Natural killer cell (primary cell): ENCODE results near the gene FRMD4A. TPM values are rescaled to one million over a fixed set of nuclear protein-coding genes. Genes with fewer than 3 reads are reported as not detected.

Experiments used
- ATAC-seq, 3 donors: fragments of 150-1000 bp in 2 of 3; fragments of 200-7000 bp in 1 of 3; cut with Tn5 transposase; 1 replicate in 1 of 3; 2 replicates in 2 of 3; pipeline ENCODE4 v1.10.0; 2021; ENCODE audit warnings: mild to moderate bottlenecking in 2 of 3, moderate library complexity in 2 of 3
- DNase-seq, 2 donors: peaks; one replicate each; pipeline versions ENCODE4 v3.0.0 to v3.0.0-alpha.2; 2013 to 2021; ENCODE audit warnings: mixed read lengths in 1 of 2
- H3K27ac ChIP-seq: one replicate; pipeline ENCODE4 v1.5.1; 2013; ENCODE audit warnings: mild to moderate bottlenecking, low read length
- H3K27me3 ChIP-seq: one replicate; pipeline ENCODE4 v1.6.1; 2013; ENCODE audit warnings: low read length; ENCODE audit not compliant: control insufficient read depth, insufficient read depth
- H3K36me3 ChIP-seq: one replicate; pipeline ENCODE4 v1.6.1; 2013; ENCODE audit warnings: low read length; ENCODE audit not compliant: control insufficient read depth, insufficient read depth
- H3K4me1 ChIP-seq: one replicate; pipeline ENCODE4 v1.6.1; 2013; ENCODE audit warnings: low read length; ENCODE audit not compliant: control insufficient read depth, insufficient read depth
- H3K4me3 ChIP-seq: one replicate; pipeline ENCODE4 v1.5.1; 2013; ENCODE audit warnings: low read length
- H3K9me3 ChIP-seq: one replicate; pipeline ENCODE4 v1.6.1; 2013; ENCODE audit warnings: low read length; ENCODE audit not compliant: control insufficient read depth, insufficient read depth
- H3K27ac Mint-ChIP-seq, 2 donors: one replicate each; pipeline ENCODE4 v1.8.0; 2022; ENCODE audit warnings: mild to moderate bottlenecking in 2 of 2, mixed read lengths in 2 of 2, moderate library complexity in 1 of 2
- H3K27me3 Mint-ChIP-seq, 2 donors: one replicate each; pipeline ENCODE4 v1.8.0; 2022; ENCODE audit warnings: low read depth in 2 of 2, mixed read lengths in 2 of 2
- H3K36me3 Mint-ChIP-seq: one replicate; pipeline ENCODE4 v1.8.0; 2022; ENCODE audit warnings: mixed read lengths
- H3K4me1 Mint-ChIP-seq, 2 donors: one replicate each; pipeline ENCODE4 v1.8.0; 2022; ENCODE audit warnings: mixed read lengths in 2 of 2
- H3K4me3 Mint-ChIP-seq: one replicate; pipeline ENCODE4 v1.8.0; 2022; ENCODE audit warnings: mild to moderate bottlenecking, moderate library complexity, mixed read lengths
- H3K9me3 Mint-ChIP-seq, 2 donors: one replicate each; pipeline ENCODE4 v1.8.0; 2022; ENCODE audit warnings: mixed read lengths in 2 of 2
- WGBS: methylation state at CpG from one replicate; pipeline ENCODE4 v1.1.7; 2013; ENCODE audit warnings: missing lambda C conversion rate; ENCODE audit not compliant: insufficient coverage; 5-methylcytosine and 5-hydroxymethylcytosine counted together
- intact Hi-C: fragments of 100-400 bp; cut with micrococcal nuclease; formaldehyde crosslinking; loops from one replicate; pipeline ENCODE4 v1.14.2; 2022
- total RNA-seq, 4 donors: library from RNA; stranded (reverse); fragments of 120-200 nt in 1 of 4; gene quantifications; one replicate each; pipeline versions ENCODE4 v1.2.3 to v1.2.4, GENCODE V29; 2013 to 2022
- TF ChIP-seq, protein P1 (sequence below): fragments of 200-600 bp; IDR thresholded peaks from one replicate; pipeline ENCODE4 v1.8.0; 2022; ENCODE audit warnings: antibody characterized with exemption

The FRMD4A gene
- total RNA-seq, 3 donors from 2014 or later (not counting 1 experiment from before 2014, with no cell fraction given), result 0.36 to 0.38 TPM; not detected in 1

DNA sequence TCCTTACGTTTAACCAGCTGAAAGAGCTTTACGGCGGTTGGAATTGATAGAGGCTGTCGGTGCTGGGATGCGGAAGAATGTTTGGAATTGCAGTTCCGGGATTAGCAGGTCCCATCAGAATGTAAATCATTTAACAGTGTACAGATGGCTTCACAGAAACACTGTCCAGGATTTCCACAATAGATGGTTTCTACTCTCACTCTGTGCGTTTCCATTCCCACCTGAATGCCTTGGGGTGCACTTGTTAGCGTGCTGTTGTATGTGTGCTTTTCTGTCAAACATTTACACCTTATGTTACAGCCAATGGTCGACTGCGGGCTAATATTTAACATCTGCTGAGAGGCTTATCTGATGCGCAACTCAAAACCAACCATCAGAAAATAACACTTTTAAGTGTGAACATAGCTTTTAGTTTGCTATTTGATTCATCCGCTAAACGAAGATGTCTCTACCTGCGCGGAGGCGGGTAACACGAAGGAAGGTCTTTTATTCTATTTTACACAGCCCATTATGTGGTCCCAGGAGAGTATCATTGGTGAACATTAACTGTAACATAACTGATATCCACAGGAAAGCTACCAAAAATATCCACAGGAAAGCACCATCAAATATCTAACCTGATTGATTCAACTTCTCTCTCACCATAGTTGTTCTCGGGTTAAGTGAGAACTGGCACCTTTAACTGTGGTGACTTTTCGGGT, 564.9 kb downstream of the FRMD4A start:
- no peaks in the 10 kb centered on the region for H3K4me1 ChIP-seq
- ATAC-seq, result no peak
- no peaks in the 10 kb centered on the region for H3K36me3 Mint-ChIP-seq
- H3K9me3 ChIP-seq, result no peaks in the 10 kb centered on the region
- intact Hi-C loops, result no loop called here
- no peak overlapping the region for H3K4me3 ChIP-seq
- WGBS, result 92% methylated on average over 19 of the region's 19 CpGs
- H3K27ac Mint-ChIP-seq, result no peak overlapping the region
- DNase-seq, result no peak
- no peaks in the 10 kb centered on the region for H3K27me3 ChIP-seq
- TF ChIP-seq, protein P1, sequence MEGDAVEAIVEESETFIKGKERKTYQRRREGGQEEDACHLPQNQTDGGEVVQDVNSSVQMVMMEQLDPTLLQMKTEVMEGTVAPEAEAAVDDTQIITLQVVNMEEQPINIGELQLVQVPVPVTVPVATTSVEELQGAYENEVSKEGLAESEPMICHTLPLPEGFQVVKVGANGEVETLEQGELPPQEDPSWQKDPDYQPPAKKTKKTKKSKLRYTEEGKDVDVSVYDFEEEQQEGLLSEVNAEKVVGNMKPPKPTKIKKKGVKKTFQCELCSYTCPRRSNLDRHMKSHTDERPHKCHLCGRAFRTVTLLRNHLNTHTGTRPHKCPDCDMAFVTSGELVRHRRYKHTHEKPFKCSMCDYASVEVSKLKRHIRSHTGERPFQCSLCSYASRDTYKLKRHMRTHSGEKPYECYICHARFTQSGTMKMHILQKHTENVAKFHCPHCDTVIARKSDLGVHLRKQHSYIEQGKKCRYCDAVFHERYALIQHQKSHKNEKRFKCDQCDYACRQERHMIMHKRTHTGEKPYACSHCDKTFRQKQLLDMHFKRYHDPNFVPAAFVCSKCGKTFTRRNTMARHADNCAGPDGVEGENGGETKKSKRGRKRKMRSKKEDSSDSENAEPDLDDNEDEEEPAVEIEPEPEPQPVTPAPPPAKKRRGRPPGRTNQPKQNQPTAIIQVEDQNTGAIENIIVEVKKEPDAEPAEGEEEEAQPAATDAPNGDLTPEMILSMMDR, result no peak
- H3K27me3 Mint-ChIP-seq, result peaks cover 10 to 15% of the 10 kb centered on the region in 2 donors
- no peak overlapping the region for H3K4me3 Mint-ChIP-seq
- H3K36me3 ChIP-seq, result no peaks in the 10 kb centered on the region
- H3K4me1 Mint-ChIP-seq, result no peaks in the 10 kb centered on the region
- H3K9me3 Mint-ChIP-seq, result no peaks in the 10 kb centered on the region
- no peak overlapping the region for H3K27ac ChIP-seq

DNA sequence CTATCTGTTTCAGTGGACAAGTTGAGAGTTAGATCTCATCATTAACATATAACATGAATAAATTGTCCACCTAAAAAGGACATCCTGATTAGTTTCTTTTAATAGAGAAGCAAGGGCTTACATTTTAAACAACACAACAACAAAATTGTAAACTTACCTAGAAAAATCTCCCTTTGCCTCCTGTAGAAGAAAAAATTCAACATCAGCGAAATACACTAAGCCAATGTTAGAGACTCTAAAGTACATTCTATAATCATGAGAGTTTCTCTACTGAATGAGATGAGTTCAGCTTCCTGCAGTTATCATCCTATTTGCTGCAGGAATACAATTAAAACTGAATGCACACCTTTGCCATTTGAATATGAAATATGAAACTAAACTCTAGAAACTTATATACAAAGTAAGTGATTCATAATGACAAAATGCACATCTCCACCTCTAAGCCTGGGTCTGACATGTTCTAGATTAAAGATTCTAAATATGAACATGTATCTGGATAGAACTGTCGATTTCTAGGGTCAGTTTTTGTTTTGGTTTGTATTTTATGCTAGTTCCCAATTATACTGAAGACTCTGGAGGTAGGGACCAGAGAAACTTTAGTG, 569.1 kb downstream of the FRMD4A start:
- Mint-ChIP-seq H3K27ac (no peak overlapping the region), H3K27me3 (peaks cover 6 to 11% of the 10 kb centered on the region in 2 donors), H3K4me1 (no peaks in the 10 kb centered on the region), H3K36me3 (no peaks in the 10 kb centered on the region), H3K4me3 (no peak overlapping the region), H3K9me3 (no peaks in the 10 kb centered on the region)
- no peak overlapping the region for H3K4me3 ChIP-seq
- no peaks in the 10 kb centered on the region for H3K27me3 ChIP-seq
- no peaks in the 10 kb centered on the region for H3K9me3 ChIP-seq
- no peak for DNase-seq
- intact Hi-C loops, result no loop called here
- H3K36me3 ChIP-seq, result no peaks in the 10 kb centered on the region
- no peak overlapping the region for H3K27ac ChIP-seq
- TF ChIP-seq, protein P1, result no peak
- ATAC-seq, result no peak
- WGBS, result 83% methylated on average over 1 of the region's 2 CpGs
- no peaks in the 10 kb centered on the region for H3K4me1 ChIP-seq

DNA sequence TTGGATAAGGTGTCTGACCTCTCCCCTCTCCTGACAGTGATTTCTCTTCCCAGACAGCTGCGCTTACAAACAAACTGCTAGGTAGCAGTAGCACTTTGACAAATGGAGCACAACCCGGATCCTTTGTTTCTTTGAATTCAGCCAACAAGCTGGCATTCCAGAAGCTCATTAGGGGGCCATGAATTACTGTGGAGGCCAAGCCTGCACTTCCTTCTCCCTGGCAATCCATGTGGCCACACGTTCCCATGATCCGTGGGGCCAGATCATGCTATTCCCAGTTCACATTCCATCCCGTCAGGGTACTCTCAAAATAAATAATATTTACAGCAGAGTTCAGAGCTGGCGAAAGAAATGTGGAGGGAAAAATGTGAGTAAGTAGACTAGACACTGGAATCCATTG, 571.6 kb downstream of the FRMD4A start:
- no peaks in the 10 kb centered on the region for H3K9me3 ChIP-seq
- no peaks in the 10 kb centered on the region for H3K36me3 ChIP-seq
- no peak overlapping the region for H3K4me3 ChIP-seq
- TF ChIP-seq, protein P1, result no peak
- ATAC-seq (no peak), DNase-seq (no peak)
- H3K27me3 Mint-ChIP-seq, result peaks cover 7 to 27% of the 10 kb centered on the region in 2 donors
- no peaks in the 10 kb centered on the region for H3K4me1 ChIP-seq
- intact Hi-C loops, result no loop called here
- H3K9me3 Mint-ChIP-seq, result no peaks in the 10 kb centered on the region
- 93% methylated on average over 5 of the region's 6 CpGs for WGBS
- no peaks in the 10 kb centered on the region for H3K27me3 ChIP-seq
- no peak overlapping the region for H3K27ac ChIP-seq
- no peaks in the 10 kb centered on the region for H3K36me3 Mint-ChIP-seq
- H3K4me1 Mint-ChIP-seq, result no peaks in the 10 kb centered on the region
- H3K4me3 Mint-ChIP-seq, result no peak overlapping the region
- no peak overlapping the region for H3K27ac Mint-ChIP-seq
